Fibroblast of the aortic adventitia (primary cell): Measurements from ENCODE around the gene HDHD3. TPM values are rescaled to one million over a fixed set of nuclear protein-coding genes. Genes with fewer than 3 reads are reported as not detected.
"Not testable (repeated sequence)": the region's sequence is repeated elsewhere in the genome, so short reads cannot be mapped to it uniquely, and the experiment has no call there.

Experiments used
- DNase-seq: peaks from one replicate; pipeline ENCODE4 v3.0.0-alpha.2; 2010; ENCODE audit warnings: low read depth
- H3K4me3 ChIP-seq: 2 replicates; pipeline ENCODE4 v1.5.1; 2011; ENCODE audit warnings: low read depth, mild to moderate bottlenecking, control low read depth, low read length, moderate library complexity
- total RNA-seq: library from RNA; depleted of rRNA; stranded (reverse); fragments of >200 nt; gene quantifications from 2 replicates; pipeline ENCODE4 v1.2.3, GENCODE V29; 2012; ENCODE audit warnings: low replicate concordance
- TF ChIP-seq, protein P1 (sequence below): IDR thresholded peaks from 2 replicates; pipeline ENCODE4 v1.5.1; 2011; ENCODE audit warnings: mild to moderate bottlenecking, low read length, control low read depth, inconsistent platforms; ENCODE audit not compliant: insufficient read depth

HDHD3 gene
- total RNA-seq, 1 donor: 7.8 TPM

DNA sequence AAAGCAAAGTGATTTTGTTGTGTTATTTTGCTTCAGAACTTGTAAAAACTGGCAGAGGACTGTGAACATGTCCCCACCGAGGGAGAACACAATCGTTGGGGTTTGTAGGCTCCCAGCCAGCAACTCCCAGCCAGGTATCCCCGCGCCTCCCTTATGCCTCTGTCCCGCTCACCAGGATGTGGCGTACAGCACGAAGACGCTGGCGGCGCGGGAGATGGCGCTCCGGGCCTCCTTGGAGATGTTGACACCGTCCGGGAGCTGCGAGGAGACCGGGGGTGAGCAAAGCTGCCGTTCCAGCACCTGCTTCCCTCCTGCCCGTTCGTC lies 33.1 kb upstream of the HDHD3 start:
- DNase-seq: no peak
- H3K4me3 ChIP-seq: peak overlapping the region; percentile 98
- TF ChIP-seq, protein P1, sequence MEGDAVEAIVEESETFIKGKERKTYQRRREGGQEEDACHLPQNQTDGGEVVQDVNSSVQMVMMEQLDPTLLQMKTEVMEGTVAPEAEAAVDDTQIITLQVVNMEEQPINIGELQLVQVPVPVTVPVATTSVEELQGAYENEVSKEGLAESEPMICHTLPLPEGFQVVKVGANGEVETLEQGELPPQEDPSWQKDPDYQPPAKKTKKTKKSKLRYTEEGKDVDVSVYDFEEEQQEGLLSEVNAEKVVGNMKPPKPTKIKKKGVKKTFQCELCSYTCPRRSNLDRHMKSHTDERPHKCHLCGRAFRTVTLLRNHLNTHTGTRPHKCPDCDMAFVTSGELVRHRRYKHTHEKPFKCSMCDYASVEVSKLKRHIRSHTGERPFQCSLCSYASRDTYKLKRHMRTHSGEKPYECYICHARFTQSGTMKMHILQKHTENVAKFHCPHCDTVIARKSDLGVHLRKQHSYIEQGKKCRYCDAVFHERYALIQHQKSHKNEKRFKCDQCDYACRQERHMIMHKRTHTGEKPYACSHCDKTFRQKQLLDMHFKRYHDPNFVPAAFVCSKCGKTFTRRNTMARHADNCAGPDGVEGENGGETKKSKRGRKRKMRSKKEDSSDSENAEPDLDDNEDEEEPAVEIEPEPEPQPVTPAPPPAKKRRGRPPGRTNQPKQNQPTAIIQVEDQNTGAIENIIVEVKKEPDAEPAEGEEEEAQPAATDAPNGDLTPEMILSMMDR: no peak

DNA sequence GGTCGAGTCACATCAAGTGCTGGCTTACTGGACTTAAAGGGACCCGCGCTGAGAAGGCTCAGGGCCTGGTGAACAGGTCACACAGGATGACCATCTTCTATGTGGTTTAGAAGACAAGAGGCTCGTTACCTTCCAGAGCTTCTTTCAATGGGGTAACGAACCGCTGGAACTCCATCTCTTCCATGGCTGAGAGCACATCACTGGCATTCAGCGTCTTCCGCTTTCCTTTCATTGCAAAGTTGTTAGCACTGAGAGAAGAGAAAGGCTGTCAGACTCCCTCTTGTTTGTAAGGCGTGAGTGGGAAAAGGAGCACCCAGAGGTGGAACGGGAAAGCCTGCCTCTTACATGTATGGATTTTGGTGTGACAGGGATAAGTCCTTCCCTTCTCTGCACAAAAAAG lies 32.7 kb upstream of the HDHD3 start:
- TF ChIP-seq, protein P1: no peak
- peak overlapping the region; percentile 98 for H3K4me3 ChIP-seq
- no peak for DNase-seq

DNA sequence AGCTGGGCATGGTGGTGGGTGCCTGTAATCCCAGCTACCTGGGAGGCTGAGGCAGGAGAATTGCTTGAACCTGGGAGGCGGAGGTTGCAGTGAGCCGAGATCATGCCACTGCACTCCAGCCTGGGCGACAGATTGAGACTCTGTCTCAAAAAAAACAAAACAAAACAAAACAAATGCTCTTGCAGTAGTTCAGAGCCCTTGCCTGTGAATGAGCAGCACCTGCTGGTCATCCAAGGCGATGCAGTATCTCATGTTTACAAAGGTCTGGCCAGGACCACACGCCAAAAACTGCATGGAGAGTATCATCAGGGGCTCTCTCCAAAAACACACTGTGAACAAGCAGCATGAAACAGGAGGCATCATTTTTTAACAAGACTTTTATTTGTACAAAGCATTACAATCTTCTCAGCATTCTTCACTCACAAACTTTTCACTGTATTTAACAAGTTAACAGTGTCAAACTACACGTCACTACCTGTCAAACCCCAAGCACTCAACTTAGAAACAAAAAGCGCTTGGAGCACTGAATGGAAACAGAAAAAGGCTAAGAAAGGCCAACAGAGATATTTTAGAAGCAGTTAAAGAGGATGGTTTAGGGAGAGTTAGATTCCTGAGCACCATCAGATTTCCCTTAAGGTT lies 30.2 kb upstream of the HDHD3 start:
- TF ChIP-seq, protein P1: peak; percentile 89

DNA sequence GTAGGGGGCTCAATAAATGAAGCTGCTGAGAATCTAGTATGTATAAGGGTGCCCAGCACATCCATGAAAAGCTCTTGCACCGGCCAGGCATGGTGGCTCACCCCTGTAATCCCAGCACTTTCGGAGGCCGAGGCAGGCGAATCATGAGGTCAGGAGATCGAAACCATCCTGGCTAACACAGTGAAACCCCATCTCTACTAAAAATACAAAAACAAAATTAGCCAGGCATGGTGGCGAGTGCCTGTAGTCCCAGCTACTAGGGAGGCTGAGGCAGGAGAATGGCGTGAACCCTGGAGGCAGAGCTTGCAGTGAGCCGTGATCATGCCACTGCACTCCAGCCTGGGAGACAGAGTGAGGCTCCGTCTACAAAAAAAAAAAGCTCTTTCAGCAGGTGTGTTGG lies 29.6 kb upstream of the HDHD3 start:
- not testable (repeated sequence) for DNase-seq, H3K4me3 ChIP-seq

More for the DNA sequence above, 30.2 kb upstream of the HDHD3 start:
- DNase-seq: peak; percentile 82
- not testable (repeated sequence) for H3K4me3 ChIP-seq

DNA sequence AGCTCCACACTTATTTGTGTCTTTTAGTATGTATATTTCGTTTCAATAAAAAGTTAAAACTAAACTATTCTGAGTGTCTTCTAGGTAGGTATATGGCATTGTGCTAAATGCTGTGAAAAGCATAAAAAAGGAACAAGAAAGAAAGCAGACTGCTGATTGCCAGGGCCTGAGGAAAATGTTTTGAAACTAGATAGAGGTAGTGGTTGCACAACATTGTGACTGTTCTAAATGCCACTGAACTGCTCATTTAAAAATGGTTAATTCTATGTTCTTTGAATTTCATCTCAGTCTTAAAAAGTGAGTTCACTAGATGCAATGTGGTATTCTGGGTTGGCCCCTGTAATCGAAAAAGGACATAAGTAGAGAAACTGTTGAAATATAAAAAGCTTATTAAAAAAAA lies 26.9 kb upstream of the HDHD3 start:
- H3K4me3 ChIP-seq: no peak overlapping the region
- no peak for DNase-seq
- TF ChIP-seq, protein P1: no peak

DNA sequence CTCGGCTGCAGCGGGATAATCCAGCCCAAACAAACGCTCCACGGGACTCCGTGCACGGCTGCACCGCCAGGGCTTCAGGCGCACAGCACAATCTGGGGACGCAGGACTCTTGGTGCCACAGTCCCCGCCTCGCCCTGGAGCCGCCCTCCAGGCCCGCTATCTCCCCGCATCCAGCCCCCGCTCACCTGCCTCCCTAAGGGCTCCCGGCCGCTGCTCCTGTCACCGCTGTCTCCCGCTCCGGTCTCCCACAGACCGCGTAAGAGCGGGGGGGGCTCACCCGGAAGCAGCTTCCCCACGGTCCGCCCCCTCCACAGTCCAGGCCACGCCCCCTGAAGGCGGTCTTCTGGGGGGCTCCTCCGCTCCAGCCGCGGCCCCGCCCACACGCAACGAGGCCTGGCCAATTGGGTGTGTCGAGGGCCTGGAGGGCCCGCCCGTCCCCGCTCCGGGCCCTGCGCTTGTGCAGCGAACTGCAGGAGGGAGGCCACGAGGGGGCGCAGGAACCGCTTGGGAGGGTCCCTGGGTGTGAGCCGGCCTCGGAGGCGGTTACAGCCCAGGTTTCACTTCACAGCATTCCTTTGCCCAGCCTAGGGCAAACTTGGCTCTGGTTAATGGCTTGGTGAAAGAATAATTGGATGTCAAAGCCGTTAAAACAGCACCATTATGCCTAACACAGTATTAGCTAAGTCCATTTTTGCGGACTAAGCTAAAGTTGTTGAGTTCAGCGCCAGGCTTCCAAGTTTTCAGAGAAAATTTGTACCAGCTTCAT lies 24.4 kb upstream of the HDHD3 start, which contains the start of gene ALAD:
Gene ALAD (minus strand): TSS at position 258 of the 766 bp plus-strand sequence. CDS start 7,725 bp downstream, outside the sequence.
- TF ChIP-seq, protein P1: peak; percentile 91
- DNase-seq: peak; percentile 96
- peak within 1 kb of the TSS; percentile 96 for H3K4me3 ChIP-seq

DNA sequence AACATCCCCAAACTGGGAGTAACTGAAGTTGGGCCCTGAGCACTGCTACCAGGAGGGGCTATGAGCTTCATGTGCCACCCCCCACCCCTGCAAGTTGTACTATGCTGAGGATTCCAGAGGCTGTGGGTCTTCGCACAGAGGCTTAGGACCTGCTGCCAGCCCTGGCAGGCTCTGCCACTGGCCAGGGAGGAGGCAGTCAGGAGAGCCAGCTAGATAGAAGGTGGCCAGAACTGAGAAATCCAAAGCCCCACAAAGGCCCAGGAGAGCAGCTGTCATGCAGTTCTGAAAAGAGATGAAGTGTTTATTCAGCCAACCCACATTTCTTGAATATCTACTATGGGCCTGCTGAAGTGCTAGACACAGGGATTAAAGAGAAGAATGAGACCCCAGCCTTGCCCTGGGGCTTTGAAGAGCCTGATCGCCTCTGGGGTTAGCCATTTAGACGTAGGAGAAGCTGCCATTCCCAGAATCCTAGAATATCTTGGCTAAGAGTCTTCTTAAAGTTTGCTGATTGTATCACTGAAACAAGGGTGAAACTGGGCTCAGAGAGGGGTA lies 22.9 kb upstream of the HDHD3 start:
- peak overlapping the region; percentile 96 for H3K4me3 ChIP-seq
- TF ChIP-seq, protein P1: no peak
- no peak for DNase-seq
